ENCODE measurements around the gene APBB2. TPM values are rescaled to one million over a fixed set of nuclear protein-coding genes. Genes with fewer than 3 reads are reported as not detected.

Gene APBB2
- total and polyA plus RNA-seq, 5 experiments from 2014 or later: 0.44 to 1.9 TPM; not detected in 3

- Mint-ChIP-seq H3K4me1 (no peaks in the 10 kb centered on the region), H3K36me3 (no peaks in the 10 kb centered on the region), H3K4me3 (no peak overlapping the region), H3K27me3 (peaks cover 13 to 43% (median 28%) of the 10 kb centered on the region in 5 donors), H3K9me3 (no peaks in the 10 kb centered on the region), H3K27ac (no peak overlapping the region)
- ATAC-seq (no peak), DNase-seq (no peak)
- POLR2A ChIA-PET: no interaction called here
Observed at GRCh38 chr4:41202356-41202755, 12.0 kb downstream of the APBB2 start.

GRCh38 chr4:41200486-41201017 lies 13.8 kb downstream of the APBB2 start:
- H3K36me3 Mint-ChIP-seq: no peaks in the 10 kb centered on the region
- ATAC-seq (no peak), DNase-seq (no peak)
- POLR2A ChIA-PET: no interaction called here
- no peak overlapping the region for H3K4me3 Mint-ChIP-seq
- H3K27ac Mint-ChIP-seq: no peak overlapping the region
- no peaks in the 10 kb centered on the region for H3K4me1 Mint-ChIP-seq
- peaks cover 11 to 50% (median 24%) of the 10 kb centered on the region in 5 donors for H3K27me3 Mint-ChIP-seq
- no peaks in the 10 kb centered on the region for H3K9me3 Mint-ChIP-seq

GRCh38 chr4:41199788-41200187 lies 14.6 kb downstream of the APBB2 start:
- Mint-ChIP-seq H3K27me3 (peaks cover 11 to 57% (median 28%) of the 10 kb centered on the region in 5 donors), H3K27ac (no peak overlapping the region), H3K4me1 (no peaks in the 10 kb centered on the region), H3K36me3 (no peaks in the 10 kb centered on the region), H3K4me3 (no peak overlapping the region), H3K9me3 (no peaks in the 10 kb centered on the region)
- ATAC-seq (no peak), DNase-seq (no peak)
- POLR2A ChIA-PET: no interaction called here

- H3K4me3 Mint-ChIP-seq: no peak overlapping the region
- no peak overlapping the region for H3K27ac Mint-ChIP-seq
- no peaks in the 10 kb centered on the region for H3K9me3 Mint-ChIP-seq
- no peaks in the 10 kb centered on the region for H3K36me3 Mint-ChIP-seq
- DNase-seq: no peak
- peaks cover 6 to 47% (median 23%) of the 10 kb centered on the region in 5 donors for H3K27me3 Mint-ChIP-seq
- POLR2A ChIA-PET: no interaction called here
- H3K4me1 Mint-ChIP-seq: no peaks in the 10 kb centered on the region
- ATAC-seq: no peak
Observed at GRCh38 chr4:41197996-41198395, 16.3 kb downstream of the APBB2 start.

DNA sequence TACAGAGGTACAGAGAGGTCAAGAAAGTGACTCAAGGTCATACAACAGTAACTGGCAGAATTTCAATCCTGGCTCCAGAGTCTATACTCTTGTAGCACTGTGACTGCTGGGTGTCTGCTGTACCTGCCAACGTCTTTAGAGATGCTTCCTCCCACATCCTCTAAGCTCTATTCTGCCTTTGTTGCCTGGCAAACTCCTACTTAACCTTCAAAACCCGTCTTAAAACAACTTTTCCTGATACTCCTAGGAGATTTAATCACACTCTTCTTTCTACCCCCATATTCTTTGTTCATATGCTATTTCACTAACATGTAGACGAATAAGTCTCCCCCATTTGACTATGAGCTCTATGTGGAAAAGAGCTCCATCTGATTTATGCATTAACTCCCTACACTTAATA lies 16.8 kb downstream of the APBB2 start:
- H3K4me3 Mint-ChIP-seq: no peak overlapping the region
- POLR2A ChIA-PET: no interaction called here
- DNase-seq (no peak), ATAC-seq (no peak)
- H3K4me1 Mint-ChIP-seq: no peaks in the 10 kb centered on the region
- peaks cover 6 to 43% (median 23%) of the 10 kb centered on the region in 5 donors for H3K27me3 Mint-ChIP-seq
- no peak overlapping the region for H3K27ac Mint-ChIP-seq
- H3K36me3 Mint-ChIP-seq: no peaks in the 10 kb centered on the region
- no peaks in the 10 kb centered on the region for H3K9me3 Mint-ChIP-seq

- Mint-ChIP-seq H3K27me3 (peaks cover 3 to 36% (median 19%) of the 10 kb centered on the region in 5 donors), H3K4me3 (no peak overlapping the region), H3K36me3 (no peaks in the 10 kb centered on the region), H3K4me1 (no peaks in the 10 kb centered on the region), H3K27ac (no peak overlapping the region), H3K9me3 (no peaks in the 10 kb centered on the region)
- DNase-seq: no peak
- POLR2A ChIA-PET: no interaction called here
- no peak for ATAC-seq
Observed at GRCh38 chr4:41196633-41197332, 17.6 kb downstream of the APBB2 start.

DNA sequence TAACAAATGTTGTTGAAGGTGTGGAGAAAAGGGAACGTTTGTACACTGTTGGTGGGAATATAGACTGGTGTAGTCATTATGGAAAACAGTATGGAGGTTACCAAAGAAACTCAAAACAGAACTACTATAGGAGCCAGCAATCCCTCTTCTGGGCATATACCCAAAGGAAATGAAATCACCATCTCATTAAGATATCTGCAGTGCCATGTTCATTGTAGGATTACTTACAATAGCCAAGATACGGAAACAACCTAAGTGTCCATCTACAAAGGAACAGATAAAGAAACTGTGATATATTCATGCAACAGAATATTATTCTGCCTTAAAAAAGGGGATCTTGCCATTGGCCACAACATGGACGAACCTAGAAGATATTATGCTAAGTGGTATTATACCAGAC lies 22.2 kb downstream of the APBB2 start:
- no peaks in the 10 kb centered on the region for H3K9me3 Mint-ChIP-seq
- no peaks in the 10 kb centered on the region for H3K36me3 Mint-ChIP-seq
- no peak overlapping the region for H3K27ac Mint-ChIP-seq
- H3K4me1 Mint-ChIP-seq: no peaks in the 10 kb centered on the region
- DNase-seq (no peak), ATAC-seq (no peak)
- POLR2A ChIA-PET: no interaction called here
- peaks cover 0 to 15% (median 11%) of the 10 kb centered on the region in 5 donors for H3K27me3 Mint-ChIP-seq
- H3K4me3 Mint-ChIP-seq: no peak overlapping the region

DNA sequence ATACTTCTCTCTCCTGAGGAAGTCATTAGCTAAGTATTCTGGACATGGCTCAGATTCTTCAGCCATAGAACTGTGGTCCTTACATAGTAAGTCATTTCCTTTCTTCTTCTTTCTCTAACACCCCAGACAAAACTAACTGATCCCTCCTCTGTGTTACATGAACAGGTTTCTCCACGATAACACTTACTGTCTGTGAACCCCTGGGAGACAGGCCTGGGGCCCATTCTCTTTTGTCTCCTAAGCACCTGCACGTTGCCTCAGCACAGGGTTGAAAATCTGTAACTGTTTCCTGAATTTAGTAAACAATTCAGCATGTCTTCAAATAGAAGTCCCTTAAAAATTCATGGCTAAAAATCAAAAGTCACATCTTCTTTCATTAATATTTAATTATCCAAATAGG lies 24.7 kb downstream of the APBB2 start:
- POLR2A ChIA-PET: no interaction called here
- peaks cover 3 to 9% (median 3%) of the 10 kb centered on the region in 5 donors for H3K27me3 Mint-ChIP-seq
- no peak for ATAC-seq

DNA sequence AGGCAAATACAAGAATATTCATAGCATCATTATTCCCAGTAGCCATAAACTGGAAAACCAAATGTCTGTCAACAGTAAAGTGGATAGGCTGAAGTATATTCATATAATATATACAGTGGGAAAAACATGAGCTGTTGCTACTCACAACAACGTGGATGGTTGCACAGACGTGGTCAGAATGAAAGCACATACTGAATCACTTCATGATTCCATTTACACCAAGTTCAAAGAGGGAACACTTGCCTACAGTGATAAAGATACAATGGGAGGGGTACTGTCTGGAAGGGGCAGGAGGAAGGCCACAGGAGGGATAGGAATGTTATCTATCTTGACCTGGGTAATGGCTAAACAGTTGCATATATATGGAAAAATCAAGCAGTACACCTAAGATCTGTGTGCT lies 25.3 kb downstream of the APBB2 start:
- no peaks in the 10 kb centered on the region for H3K4me1 Mint-ChIP-seq
- ATAC-seq (no peak), DNase-seq (no peak)
- no peak overlapping the region for H3K4me3 Mint-ChIP-seq
- H3K9me3 Mint-ChIP-seq: peaks cover 0 to 8% (median 0%) of the 10 kb centered on the region in 9 donors
- peaks cover 3 to 13% (median 8%) of the 10 kb centered on the region in 5 donors for H3K27me3 Mint-ChIP-seq
- H3K36me3 Mint-ChIP-seq: peaks cover 0 to 5% (median 0%) of the 10 kb centered on the region in 3 donors
- no peak overlapping the region for H3K27ac Mint-ChIP-seq
- POLR2A ChIA-PET: no interaction called here

More for the DNA sequence above, 24.7 kb downstream of the APBB2 start:
- Mint-ChIP-seq H3K36me3 (peaks cover 0 to 5% (median 0%) of the 10 kb centered on the region in 3 donors), H3K4me1 (no peaks in the 10 kb centered on the region), H3K4me3 (no peak overlapping the region), H3K27ac (no peak overlapping the region), H3K9me3 (peaks cover 0 to 2% (median 0%) of the 10 kb centered on the region in 9 donors)
- no peak for DNase-seq

- Mint-ChIP-seq H3K4me1 (no peaks in the 10 kb centered on the region), H3K9me3 (peaks cover 0 to 25% (median 4%) of the 10 kb centered on the region in 9 donors), H3K36me3 (peaks cover 0 to 5% (median 0%) of the 10 kb centered on the region in 3 donors), H3K27ac (no peak overlapping the region), H3K27me3 (peaks cover 0 to 24% (median 8%) of the 10 kb centered on the region in 5 donors), H3K4me3 (no peak overlapping the region)
- no peak for DNase-seq
- ATAC-seq: no peak
- POLR2A ChIA-PET: no interaction called here
Observed at GRCh38 chr4:41185614-41186592, 28.4 kb downstream of the APBB2 start.

- no peak overlapping the region for H3K27ac Mint-ChIP-seq
- peaks cover 0 to 5% (median 0%) of the 10 kb centered on the region in 3 donors for H3K36me3 Mint-ChIP-seq
- H3K27me3 Mint-ChIP-seq: peaks cover 0 to 31% (median 8%) of the 10 kb centered on the region in 5 donors
- H3K9me3 Mint-ChIP-seq: peaks cover 0 to 25% (median 4%) of the 10 kb centered on the region in 9 donors
- POLR2A ChIA-PET: no interaction called here
- ATAC-seq (no peak), DNase-seq (no peak)
- no peaks in the 10 kb centered on the region for H3K4me1 Mint-ChIP-seq
- H3K4me3 Mint-ChIP-seq: no peak overlapping the region
Observed at GRCh38 chr4:41184009-41184408, 30.3 kb downstream of the APBB2 start.

GRCh38 chr4:41183021-41183553 lies 31.3 kb downstream of the APBB2 start:
- H3K4me3 Mint-ChIP-seq: no peak overlapping the region
- H3K4me1 Mint-ChIP-seq: no peaks in the 10 kb centered on the region
- no peak for ATAC-seq
- peaks cover 3 to 41% (median 9%) of the 10 kb centered on the region in 5 donors for H3K27me3 Mint-ChIP-seq
- no peak overlapping the region for H3K27ac Mint-ChIP-seq
- H3K9me3 Mint-ChIP-seq: peaks cover 0 to 25% (median 4%) of the 10 kb centered on the region in 9 donors
- no peak for DNase-seq
- peaks cover 0 to 5% (median 0%) of the 10 kb centered on the region in 3 donors for H3K36me3 Mint-ChIP-seq
- POLR2A ChIA-PET: no interaction called here
